ENCODE data around the gene CD177. TPM values are rescaled to one million over a fixed set of nuclear protein-coding genes. Genes with fewer than 3 reads are reported as not detected.
"Not testable (repeated sequence)": the region's sequence is repeated elsewhere in the genome, so short reads cannot be mapped to it uniquely, and the experiment has no call there.

The CD177 gene
- total RNA-seq, 1 donor from 2014 or later: not detected

DNA sequence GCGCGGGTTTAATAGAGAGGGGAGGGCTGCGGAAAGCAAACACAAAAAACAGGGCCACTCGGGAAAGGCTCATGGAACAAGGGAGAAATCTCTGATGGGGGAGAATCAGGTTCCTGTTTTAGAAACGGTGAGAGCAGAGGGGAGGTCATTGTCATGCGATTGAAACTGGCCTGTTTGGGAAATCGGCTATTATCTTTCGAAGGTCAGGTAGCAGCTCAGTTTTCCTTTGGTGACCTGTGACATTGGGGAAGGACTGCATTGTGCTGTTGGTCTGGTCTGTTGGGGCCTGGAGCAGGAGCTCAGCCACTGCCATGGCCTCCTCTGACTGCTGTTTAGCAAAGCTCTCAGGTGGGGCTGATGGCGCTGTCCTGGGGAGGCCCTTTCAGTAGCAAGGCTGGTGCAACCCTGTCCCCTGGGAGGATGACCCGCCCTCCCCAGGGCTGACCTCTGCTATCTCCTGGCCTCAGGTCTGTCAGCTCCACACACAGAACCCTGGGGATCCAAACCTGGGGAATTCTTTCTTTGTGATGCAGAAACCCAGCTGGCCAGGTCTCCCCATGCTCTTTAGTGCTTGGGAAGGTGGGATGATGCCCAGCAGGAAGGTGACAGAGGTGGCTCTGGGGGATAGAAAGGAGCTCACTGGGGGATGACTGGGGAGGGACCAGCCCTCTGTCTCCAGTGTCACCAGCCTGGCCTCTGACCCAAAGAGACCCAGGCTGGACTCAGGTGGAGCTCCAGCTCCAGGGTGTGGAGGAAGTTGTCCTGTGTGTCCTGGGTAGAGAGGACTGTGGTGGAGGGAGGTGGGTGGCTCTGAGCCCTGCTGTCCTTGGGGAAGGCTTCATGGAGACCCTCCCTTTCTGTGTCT lies 21.2 kb upstream of the CD177 start:
- intact Hi-C loops (cut with micrococcal nuclease): no loop called here

DNA sequence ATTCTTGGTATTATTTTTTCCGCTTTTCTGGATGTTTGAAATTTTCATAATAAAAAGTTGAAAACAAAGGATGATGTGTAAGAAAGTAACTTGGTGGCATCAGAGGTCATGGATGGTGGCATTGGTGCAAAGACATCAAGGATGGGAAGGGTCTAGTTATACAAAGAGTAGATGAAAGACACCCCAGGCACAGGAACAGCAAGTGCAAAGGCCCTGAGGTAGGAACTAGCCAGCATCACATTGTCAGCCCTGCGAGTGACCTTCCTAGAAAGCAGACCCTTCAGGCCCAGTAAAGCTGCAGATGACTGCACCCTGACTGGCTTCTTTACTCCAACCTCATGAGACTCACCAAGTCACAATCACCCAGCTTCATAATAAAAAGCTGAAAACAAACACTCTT lies 17.0 kb upstream of the CD177 start:
- intact Hi-C loops (cut with micrococcal nuclease): not testable (repeated sequence)

DNA sequence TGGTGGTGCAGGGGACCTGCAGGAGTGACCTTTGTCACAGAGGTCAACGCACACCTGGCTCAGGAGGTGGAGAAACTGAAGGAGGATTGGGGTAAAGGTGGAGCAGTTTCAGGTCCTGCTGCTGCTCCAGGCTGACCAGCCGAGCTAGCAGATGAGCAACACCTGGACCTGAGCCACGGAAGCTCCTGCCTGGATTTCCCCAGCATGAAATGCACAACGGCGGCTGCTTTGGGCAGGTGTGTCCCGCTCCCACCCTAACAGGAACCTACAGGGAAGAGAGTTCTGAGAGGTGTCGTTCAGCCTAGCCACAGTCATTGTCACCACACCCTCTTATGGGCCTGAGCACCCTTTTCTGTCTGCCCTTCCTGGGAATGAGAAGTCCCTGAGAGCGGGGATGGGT lies 15.7 kb upstream of the CD177 start:
- intact Hi-C loops (cut with micrococcal nuclease): no loop called here

DNA sequence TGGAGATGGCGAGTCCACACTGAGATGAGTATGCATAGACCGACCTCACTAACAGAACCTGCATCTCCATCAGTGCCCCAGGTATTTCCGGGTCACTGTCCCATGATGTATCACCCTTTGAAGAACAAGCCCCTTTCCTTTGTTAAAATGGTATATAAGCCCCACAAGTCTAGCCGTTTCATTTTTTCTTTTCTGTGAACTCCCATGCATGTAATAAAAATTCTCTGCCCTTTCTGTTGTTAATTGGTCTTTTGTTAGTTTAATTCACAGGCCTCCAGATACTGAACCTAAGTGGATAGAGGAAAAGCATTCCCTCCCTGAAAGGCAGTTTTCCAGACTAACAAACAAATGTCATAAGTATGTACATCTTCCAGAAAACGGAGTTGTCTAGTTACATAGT lies 15.0 kb upstream of the CD177 start:
- intact Hi-C loops (cut with micrococcal nuclease): no loop called here

DNA sequence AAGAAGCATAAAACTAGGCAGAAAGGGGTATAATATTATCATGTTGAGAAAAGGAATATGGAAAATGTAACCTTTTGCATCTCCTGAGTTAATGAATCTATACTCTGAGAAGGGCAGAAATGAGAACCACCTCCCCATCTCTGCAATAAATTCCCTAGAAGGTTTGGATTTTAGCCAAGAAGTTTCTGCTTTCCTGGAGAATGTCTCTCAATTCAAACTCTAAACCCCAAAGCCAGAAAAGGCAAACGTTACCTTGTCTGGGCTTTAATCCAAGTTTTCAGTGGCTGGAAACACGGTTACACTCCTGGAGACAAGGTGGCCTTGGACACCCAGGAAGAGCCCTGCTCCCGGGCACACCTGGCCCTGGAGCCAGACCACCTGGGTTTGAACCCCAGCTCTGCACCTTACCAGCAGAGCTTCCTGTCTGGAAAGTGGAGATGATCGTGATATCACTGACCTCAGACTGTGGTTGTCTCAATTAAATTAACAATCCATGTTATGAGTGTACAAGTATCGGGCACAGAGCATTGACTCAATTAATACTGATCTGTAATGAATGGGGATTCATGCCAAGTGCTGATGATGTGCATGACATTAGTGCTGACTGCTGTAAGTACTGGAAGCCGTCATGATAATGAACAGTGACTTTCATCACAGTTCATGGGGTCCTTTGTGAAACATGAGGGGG lies 14.1 kb upstream of the CD177 start:
- intact Hi-C loops (cut with micrococcal nuclease): not testable (repeated sequence)

DNA sequence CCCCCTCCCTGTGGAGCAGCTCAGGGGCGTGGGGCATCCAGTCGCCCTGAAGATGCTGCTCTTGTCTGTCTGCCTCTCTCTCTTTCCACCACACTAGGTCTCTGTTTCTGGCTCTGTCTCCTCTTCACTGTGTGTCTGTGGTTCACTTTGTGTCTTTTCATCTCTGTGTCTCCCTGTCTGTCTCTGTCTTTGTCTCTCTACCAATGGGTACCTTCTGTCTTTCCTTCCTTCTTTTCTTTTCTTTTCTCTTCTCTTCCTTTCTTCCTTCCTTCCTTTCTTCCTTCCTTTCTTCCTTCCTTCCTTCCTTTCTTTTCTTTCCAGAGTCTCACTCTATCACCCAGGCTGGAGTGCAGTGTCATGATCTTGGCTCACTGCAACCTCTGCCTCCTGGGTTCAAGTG lies 13.4 kb upstream of the CD177 start:
- intact Hi-C loops (cut with micrococcal nuclease): not testable (repeated sequence)

DNA sequence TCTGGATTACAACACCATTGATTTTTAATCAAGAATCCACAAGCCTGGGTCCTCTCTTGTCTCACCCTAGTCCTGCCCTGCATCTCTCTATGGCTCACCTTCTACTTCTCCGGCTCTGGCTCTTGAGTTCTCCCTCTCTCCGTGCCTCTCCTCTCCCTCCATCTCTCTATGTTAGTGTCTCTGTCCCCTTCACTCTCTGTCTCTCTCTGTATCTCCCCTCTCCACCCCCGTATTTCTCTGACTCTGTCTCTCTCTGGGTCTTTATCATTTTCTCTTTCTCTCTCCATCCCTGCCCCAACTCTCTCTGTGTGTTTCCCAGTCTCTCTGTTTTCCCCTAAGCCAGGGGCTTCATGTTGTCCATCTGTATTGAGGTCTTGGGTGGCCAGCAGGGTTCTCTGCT lies 12.4 kb upstream of the CD177 start:
- intact Hi-C loops (cut with micrococcal nuclease): not testable (repeated sequence)

DNA sequence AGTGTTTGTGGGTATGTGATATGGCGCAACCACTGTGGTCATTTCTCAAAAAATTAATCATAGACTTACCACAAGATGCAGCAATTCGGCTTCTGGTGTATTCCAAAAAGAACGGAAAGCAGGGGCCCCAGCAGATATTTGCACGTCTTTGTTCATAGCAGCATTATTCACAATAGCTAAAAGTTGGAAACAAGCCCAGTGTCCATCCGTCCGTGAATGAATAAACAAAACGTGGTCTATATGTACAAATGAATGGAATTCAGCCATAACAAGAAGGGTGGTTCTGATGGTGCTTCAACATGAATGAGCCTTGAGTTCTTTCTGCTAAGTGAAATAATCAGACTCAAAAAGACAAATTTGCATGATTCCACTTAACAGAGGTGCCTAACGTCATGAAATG lies 11.4 kb upstream of the CD177 start:
- intact Hi-C loops (cut with micrococcal nuclease): not testable (repeated sequence)

DNA sequence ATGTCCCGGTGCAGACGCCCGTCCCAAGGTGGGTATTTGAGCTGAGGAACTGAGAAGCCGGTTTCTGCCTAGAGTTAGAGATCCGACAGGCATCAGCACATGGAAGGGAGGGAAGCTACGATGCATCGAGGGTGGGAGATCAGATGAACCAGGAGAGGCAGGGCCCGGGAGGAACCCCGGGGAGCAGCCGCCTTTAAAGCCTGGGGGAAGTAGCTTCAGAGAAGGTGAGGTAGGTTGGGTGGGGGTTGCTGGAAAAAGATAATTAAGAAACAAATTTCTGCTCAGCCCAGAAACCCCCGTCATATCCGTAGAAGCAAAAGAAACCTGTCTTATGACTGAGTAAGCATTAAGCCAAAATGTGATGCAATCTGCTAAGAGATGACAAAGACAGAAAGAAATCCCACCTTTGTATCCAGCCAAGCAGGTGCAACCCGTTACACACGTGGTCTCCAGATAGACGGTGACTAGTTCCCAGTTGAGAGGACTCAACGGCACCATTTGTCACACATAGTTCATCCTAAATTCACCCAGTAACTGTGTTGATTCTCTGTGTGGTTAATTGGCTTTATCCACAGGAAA lies 9.1 kb upstream of the CD177 start:
- intact Hi-C loops (cut with micrococcal nuclease): not testable (repeated sequence)

DNA sequence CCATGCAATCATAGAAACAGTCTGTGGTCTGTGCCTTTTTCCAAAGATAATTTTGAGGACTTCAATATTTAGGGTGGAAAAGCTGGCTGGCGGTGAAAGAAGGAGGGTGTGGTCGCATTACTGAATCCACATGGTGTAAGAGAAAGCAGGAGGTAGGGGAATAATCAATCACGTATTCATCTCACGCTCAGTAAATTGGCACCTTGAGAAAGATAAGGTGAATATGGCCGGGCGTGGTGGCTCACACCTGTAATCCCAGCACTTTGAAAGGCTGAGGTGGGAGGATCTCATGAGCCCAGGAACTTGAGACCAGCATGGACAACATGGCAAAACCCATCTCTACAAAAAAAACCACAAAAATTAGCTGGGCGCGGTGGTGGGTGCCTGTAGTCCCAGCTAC lies 3.7 kb upstream of the CD177 start:
- intact Hi-C loops (cut with micrococcal nuclease): not testable (repeated sequence)

DNA sequence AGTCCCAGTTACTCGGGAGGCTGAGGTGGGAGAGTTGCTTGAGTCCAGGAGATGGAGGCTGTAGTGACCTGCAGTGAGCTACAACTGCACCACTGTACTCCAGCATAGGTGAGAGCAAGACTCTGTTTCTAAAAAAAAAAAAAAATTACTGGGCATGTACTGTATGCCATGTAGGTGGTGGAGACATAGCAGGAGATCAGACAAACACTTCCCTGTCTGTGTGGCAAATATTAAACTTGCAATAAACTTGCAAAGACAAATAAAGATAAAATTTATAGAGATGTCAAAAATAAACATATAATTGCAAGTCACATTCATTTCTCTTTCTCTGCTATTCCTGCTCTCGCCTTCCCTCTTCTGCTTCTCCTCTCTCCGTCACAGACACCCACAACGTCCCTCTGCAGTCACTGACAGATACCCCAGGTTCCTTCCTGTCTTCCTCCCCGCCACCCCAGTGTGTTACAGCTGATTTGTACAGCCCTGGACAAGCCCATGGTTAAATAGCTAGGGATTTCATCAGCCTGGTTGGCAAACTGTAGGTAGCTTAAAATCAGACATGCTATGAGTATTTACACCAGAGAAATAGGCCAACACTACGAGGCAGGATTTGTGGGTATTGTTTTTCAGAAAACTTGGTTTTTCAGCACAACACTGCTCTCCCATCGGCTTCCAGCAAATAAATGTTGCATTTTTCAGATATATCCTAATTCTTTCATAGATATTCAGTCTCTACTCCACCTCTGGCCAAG lies 1.3 kb upstream of the CD177 start:
- intact Hi-C loops (cut with micrococcal nuclease): no loop called here

DNA sequence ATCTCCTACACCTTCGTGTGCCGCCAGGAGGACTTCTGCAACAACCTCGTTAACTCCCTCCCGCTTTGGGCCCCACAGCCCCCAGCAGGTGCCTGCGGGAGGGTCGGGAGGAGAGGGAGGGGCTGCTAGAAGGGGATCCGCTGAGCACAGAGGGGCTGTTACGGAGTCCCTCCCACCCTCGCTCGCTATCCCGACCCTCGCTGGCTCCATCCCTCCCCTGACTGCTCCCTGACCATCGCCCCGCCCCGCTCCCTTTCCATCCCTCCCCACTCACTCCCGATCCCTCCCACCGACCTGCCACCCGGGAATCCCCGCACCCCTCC lies 780 bp downstream of the CD177 start:
- intact Hi-C loops (cut with micrococcal nuclease): no loop called here

DNA sequence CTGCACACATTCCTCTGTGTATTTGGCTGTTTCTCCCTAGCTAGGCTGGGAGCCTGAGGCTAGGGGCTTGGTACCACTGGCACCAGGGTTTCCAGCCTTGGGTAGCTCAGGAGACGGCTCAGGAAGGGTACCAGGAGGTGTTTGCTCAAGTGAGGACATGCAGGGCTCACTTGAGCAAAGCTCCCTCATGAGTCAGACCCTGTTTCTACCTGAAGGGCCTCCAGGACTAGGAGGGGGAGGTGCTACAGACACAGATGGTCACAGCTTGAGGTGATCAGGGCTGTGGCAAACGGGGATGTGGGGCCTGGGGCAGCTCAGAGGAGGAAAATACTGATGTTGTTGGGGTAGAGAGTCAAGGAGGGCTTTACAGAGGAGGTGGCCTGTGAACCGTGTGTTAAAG lies 3.3 kb downstream of the CD177 start:
- intact Hi-C loops (cut with micrococcal nuclease): not testable (repeated sequence)

DNA sequence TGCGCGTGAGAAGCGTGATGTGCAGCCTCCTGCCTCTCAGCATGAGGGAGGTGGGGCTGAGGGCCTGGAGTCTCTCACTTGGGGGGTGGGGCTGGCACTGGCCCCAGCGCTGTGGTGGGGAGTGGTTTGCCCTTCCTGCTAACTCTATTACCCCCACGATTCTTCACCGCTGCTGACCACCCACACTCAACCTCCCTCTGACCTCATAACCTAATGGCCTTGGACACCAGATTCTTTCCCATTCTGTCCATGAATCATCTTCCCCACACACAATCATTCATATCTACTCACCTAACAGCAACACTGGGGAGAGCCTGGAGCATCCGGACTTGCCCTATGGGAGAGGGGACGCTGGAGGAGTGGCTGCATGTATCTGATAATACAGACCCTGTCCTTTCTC lies 8.7 kb downstream of the CD177 start:
- intact Hi-C loops (cut with micrococcal nuclease): no loop called here

DNA sequence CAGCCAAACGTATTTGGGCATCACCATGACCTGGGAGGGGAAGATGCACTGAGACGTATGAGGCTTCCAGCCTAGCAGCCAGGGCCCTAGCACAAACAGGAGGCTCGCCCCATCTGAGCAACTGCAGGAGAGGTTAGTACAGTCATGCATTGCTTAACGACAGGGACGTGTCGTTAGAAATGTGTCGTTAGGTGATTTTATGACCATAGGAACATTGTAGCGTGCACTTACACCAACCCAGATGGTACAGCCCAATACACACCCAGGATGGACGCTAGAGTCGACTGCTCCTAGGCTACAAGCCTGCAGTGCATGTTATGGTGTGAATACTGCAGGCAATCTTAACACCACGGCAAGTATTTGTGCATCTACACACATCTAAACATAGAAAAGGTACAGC lies 9.3 kb downstream of the CD177 start:
- intact Hi-C loops (cut with micrococcal nuclease): no loop called here

DNA sequence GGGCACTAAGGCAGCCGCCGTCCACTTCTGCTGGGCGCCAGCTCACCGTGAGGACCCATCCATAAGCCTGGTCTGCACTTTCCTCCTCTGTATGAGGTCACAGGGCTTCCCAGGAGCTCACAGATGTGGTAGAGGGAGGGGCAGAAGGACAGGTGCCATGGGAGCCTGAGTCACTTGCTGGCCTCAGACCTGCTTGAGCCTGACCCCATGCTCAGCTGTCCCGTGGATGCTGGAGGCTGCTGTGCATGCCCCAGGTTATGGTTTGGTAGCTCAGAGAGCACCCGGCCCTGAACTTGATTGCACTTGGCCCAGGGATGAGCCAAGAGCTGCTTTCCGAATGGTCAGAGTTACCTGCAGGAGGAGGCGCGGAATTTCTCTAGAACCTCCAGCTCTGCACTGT lies 12.2 kb downstream of the CD177 start:
- intact Hi-C loops (cut with micrococcal nuclease): not testable (repeated sequence)

DNA sequence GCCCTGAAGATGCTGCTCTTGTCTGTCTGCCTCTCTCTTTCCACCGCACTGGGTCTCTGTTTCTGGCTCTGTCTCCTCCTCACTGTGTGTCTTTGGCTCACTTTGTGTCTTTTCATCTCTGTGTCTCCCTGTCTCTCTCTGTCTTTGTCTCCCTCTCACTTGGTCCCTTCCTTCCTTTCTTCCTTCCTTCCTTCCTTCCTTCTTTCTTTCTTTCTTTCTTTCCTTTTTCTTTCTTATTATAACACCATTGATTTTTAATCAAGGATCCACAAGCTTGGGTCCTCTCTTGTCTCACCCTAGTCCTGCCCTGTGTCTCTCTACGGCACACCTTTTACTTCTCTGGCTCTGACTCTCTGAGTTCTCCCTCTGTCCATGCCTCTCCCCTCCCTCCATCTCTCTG lies 14.3 kb downstream of the CD177 start:
- intact Hi-C loops (cut with micrococcal nuclease): no loop called here

DNA sequence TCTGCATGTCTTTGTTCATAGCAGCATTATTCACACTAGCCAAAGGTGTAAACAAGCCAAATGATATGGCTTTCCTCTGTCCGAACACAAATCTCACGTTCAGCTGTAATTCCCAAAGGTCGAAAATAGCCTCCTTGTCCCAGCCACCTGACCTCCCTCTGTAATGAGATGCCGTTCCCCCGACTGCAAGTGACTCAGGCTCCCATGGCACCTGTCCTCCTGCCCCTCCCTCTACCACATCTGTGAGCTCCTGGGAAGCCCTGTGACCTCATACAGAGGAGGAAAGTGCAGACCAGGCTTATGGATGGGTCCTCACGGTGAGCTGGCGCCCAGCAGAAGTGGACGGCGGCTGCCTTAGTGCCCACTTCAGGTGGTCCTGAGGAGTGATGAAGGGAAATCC lies 15.4 kb downstream of the CD177 start:
- intact Hi-C loops (cut with micrococcal nuclease): not testable (repeated sequence)

DNA sequence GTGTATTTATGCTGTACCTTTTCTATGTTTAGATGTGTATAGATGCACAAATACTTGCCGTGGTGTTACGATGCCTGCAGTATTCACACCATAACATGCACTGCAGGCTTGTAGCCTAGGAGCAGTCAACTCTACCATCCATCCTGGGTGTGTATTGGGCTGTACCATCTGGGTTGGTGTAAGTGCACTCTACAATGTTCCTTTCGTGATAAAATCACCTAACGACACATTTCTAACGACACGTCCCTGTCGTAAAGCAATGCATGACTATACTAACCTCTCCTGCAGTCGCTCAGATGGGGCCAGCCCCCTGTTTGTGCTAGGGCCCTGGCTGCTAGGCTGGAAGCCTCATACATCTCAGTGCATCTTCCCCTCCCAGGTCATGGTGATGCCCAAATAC lies 18.4 kb downstream of the CD177 start:
- intact Hi-C loops (cut with micrococcal nuclease): no loop called here

DNA sequence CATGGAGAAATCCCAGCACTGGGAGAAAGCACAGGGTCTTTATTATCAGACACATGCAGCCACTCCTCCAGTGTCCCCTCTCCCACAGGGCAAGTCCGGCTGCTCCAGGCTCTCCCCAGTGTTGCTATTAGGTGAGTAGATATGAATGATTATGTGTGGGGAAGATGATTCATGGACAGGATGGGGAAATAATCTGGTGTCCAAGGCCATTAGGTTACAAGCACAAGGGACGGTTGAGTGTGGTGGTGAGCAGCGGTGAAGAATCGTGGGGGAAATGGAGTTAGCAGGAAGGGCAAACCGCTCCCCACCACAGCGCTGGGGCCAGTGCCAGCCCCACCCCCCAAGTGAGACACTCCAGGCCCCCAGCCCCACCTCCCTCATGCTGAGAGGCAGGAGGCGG lies 19.0 kb downstream of the CD177 start:
- intact Hi-C loops (cut with micrococcal nuclease): no loop called here

DNA sequence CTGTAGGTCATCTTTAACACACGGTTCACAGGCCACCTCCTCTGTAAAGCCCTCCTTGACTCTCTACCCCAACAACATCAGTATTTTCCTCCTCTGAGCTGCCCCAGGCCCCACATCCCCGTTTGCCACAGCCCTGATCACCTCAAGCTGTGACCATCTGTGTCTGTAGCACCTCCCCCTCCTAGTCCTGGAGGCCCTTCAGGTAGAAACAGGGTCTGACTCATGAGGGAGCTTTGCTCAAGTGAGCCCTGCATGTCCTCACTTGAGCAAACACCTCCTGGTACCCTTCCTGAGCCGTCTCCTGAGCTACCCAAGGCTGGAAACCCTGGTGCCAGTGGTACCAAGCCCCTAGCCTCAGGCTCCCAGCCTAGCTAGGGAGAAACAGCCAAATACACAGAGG lies 24.1 kb downstream of the CD177 start:
- intact Hi-C loops (cut with micrococcal nuclease): not testable (repeated sequence)

DNA sequence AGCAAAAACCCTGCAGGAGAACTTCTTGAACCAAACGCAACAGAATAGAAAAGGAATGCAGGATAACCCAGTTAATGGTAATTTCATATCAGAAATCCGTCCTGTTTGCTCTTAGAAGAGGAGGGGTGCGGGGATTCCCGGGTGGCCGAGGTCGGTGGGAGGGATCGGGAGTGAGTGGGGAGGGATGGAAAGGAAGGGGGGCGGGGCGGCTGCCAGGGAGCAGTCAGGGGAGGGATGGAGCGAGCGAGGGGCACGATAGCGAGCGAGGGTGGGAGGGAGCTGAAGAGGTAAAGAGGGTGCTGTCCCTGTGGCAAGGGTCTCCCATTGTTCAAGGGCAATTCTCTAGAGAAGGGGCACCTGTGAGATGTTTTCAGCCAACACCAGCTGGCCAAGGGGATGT lies 26.5 kb downstream of the CD177 start:
- intact Hi-C loops (cut with micrococcal nuclease): no loop called here
